ENCODE results near the gene ERBB4. TPM values are rescaled to one million over a fixed set of nuclear protein-coding genes. Genes with fewer than 3 reads are reported as not detected.

ERBB4 gene
- total RNA-seq, 1 donor from 2014 or later = 1.7 TPM

- Histone ChIP-seq H3K4me3 (no peak overlapping the region), H3K27ac (no peak overlapping the region), H3K27me3 (no peaks in the 10 kb centered on the region), H3K9me3 (no peaks in the 10 kb centered on the region), H3K36me3 (no peaks in the 10 kb centered on the region), H3K4me1 (no peaks in the 10 kb centered on the region)
- intact Hi-C loops (cut with DNase I) = no loop called here
- TF ChIP-seq, protein P1, sequence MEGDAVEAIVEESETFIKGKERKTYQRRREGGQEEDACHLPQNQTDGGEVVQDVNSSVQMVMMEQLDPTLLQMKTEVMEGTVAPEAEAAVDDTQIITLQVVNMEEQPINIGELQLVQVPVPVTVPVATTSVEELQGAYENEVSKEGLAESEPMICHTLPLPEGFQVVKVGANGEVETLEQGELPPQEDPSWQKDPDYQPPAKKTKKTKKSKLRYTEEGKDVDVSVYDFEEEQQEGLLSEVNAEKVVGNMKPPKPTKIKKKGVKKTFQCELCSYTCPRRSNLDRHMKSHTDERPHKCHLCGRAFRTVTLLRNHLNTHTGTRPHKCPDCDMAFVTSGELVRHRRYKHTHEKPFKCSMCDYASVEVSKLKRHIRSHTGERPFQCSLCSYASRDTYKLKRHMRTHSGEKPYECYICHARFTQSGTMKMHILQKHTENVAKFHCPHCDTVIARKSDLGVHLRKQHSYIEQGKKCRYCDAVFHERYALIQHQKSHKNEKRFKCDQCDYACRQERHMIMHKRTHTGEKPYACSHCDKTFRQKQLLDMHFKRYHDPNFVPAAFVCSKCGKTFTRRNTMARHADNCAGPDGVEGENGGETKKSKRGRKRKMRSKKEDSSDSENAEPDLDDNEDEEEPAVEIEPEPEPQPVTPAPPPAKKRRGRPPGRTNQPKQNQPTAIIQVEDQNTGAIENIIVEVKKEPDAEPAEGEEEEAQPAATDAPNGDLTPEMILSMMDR (IDR thresholded peaks at IDR 0.05) = no peak
- no peak for DNase-seq (ENCODE audit: low spot score in 2 of 2)
Measured at GRCh38 chr2:212186166-212186565, 352.4 kb downstream of the ERBB4 start.

DNA sequence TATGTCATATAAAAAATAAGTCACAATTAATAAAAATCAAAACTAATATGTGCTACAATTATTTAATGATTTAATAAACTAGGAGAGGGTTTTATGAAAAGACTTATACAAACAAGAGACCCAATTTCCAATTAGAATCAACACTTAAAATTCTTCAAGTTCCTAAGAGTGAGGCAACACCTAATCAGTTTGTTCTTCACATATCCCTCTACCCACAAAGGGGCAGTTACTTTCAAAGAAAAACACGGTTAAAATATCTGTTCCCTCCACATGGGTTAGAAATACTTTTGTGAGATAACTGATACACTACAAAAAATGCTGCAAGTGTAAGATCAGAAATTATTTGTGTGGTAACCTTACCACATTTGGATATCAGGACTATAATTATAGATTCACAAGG, 357.0 kb downstream of the ERBB4 start:
- no peak overlapping the region for H3K4me3 ChIP-seq
- no peak for DNase-seq (ENCODE audit: low spot score in 2 of 2)
- no peaks in the 10 kb centered on the region for H3K27me3 ChIP-seq
- H3K4me1 ChIP-seq = no peaks in the 10 kb centered on the region
- no peak overlapping the region for H3K27ac ChIP-seq
- no peaks in the 10 kb centered on the region for H3K9me3 ChIP-seq
- TF ChIP-seq, protein P1 (IDR thresholded peaks at IDR 0.05) = no peak
- intact Hi-C loops (cut with DNase I) = no loop called here
- H3K36me3 ChIP-seq = no peaks in the 10 kb centered on the region

- DNase-seq (ENCODE audit: low spot score in 2 of 2) = no peak
- TF ChIP-seq, protein P1 (IDR thresholded peaks at IDR 0.05) = no peak
- intact Hi-C loops (cut with DNase I) = no loop called here
Measured at GRCh38 chr2:212180408-212181083, 358.1 kb downstream of the ERBB4 start.

DNA sequence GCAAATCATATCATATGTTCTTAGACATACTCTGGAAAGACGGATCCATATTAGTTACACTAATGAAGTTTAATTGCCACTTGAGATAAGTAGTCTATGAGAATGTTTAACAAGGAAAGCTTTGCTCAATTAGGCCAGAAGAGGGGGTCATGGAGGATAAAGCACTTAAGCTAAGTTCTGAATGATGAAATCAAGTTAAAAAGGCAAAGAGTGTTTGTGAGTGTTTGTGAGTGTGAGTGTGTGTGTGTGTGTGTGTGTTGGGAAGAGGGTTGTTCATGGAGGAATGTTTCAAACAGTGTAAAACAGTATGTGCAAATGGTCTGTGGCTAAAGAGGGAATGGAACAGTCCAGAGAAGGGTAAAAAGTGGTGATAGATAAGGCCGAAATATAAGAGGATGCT, 360.9 kb downstream of the ERBB4 start:
- Histone ChIP-seq H3K9me3 (peaks cover 0 to 2% of the 10 kb centered on the region in 2 donors), H3K27ac (no peak overlapping the region), H3K4me1 (no peaks in the 10 kb centered on the region), H3K36me3 (no peaks in the 10 kb centered on the region), H3K4me3 (no peak overlapping the region), H3K27me3 (no peaks in the 10 kb centered on the region)
- no peak for DNase-seq (ENCODE audit: low spot score in 2 of 2)
- TF ChIP-seq, protein P1 (IDR thresholded peaks at IDR 0.05) = no peak
- intact Hi-C loops (cut with DNase I) = no loop called here

More at GRCh38 chr2:212180408-212181083, 358.1 kb downstream of the ERBB4 start:
- no peak overlapping the region for H3K4me3 ChIP-seq
- no peaks in the 10 kb centered on the region for H3K27me3 ChIP-seq
- H3K4me1 ChIP-seq = no peaks in the 10 kb centered on the region
- H3K36me3 ChIP-seq = no peaks in the 10 kb centered on the region
- no peak overlapping the region for H3K27ac ChIP-seq
- H3K9me3 ChIP-seq = no peaks in the 10 kb centered on the region

DNA sequence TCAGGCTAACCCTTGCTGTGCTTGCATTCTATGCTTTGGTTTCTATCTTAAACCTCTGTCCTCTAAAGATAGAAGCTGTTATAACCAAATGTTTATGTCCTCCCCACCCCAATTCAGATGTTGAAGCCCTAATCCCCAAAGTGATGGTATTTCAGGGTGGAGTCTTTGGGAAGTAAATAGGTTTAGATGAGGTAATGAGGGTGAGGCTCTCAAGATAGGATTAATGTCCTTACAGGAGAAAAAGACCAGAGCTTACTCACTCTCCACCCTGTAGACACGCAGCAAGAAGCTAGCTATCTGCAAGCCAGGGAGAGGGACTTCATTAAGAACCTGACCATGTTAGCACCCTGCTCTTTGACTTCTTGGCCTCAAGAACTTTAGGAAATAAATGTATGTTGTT, 362.5 kb downstream of the ERBB4 start:
- intact Hi-C loops (cut with DNase I) = no loop called here
- Histone ChIP-seq H3K4me1 (no peaks in the 10 kb centered on the region), H3K27me3 (no peaks in the 10 kb centered on the region), H3K27ac (no peak overlapping the region), H3K9me3 (peaks cover 0 to 6% of the 10 kb centered on the region in 2 donors), H3K4me3 (no peak overlapping the region), H3K36me3 (no peaks in the 10 kb centered on the region)
- no peak for DNase-seq (ENCODE audit: low spot score in 2 of 2)
- TF ChIP-seq, protein P1 (IDR thresholded peaks at IDR 0.05) = no peak
